8988T (cell line): Measurements from ENCODE around the gene ASNS.
"Not testable (repeated sequence)": the region's sequence is repeated elsewhere in the genome, so short reads cannot be mapped to it uniquely, and the experiment has no call there.

ENCODE experiments used
- DNase-seq: peaks from one replicate; pipeline ENCODE4 v3.0.0; 2011

ASNS gene

GRCh38 chr7:97872025-97872669, at the start of gene ASNS:
ASNS (minus strand) TSS chr7:97872408; CDS start chr7:97869156, 3,252 bp downstream.
- DNase-seq: peak; percentile 49

- DNase-seq: not testable (repeated sequence)
These were observed 49.0 kb upstream of the ASNS start for GRCh38 chr7:97921254-97921653.

GRCh38 chr7:97915267-97915666, 43.1 kb upstream of the ASNS start:
- not testable (repeated sequence) for DNase-seq

GRCh38 chr7:97912294-97912693, 40.1 kb upstream of the ASNS start:
- DNase-seq: not testable (repeated sequence)

GRCh38 chr7:97896893-97897292, 24.7 kb upstream of the ASNS start:
- not testable (repeated sequence) for DNase-seq

GRCh38 chr7:97891721-97892120, 19.5 kb upstream of the ASNS start:
- DNase-seq: not testable (repeated sequence)

- DNase-seq: not testable (repeated sequence)
These were observed 7.3 kb upstream of the ASNS start for GRCh38 chr7:97879527-97879926.

GRCh38 chr7:97874894-97875293, 2.7 kb upstream of the ASNS start:
- not testable (repeated sequence) for DNase-seq

- DNase-seq: no peak
These were observed 1.4 kb upstream of the ASNS start for GRCh38 chr7:97873606-97874005.

GRCh38 chr7:97871659-97872024, 566 bp downstream of the ASNS start:
- no peak for DNase-seq

- DNase-seq: no peak
These were observed 3.4 kb downstream of the ASNS start for GRCh38 chr7:97868788-97869187.

GRCh38 chr7:97868314-97868713, 3.9 kb downstream of the ASNS start:
- no peak for DNase-seq

GRCh38 chr7:97865104-97865503, 7.1 kb downstream of the ASNS start:
- no peak for DNase-seq

- DNase-seq: no peak
These were observed 12.5 kb downstream of the ASNS start for GRCh38 chr7:97859606-97860204.

GRCh38 chr7:97858221-97858620, 14.0 kb downstream of the ASNS start:
- no peak for DNase-seq

- no peak for DNase-seq
These were observed 14.7 kb downstream of the ASNS start for GRCh38 chr7:97857544-97857943.

GRCh38 chr7:97851683-97852082, 20.5 kb downstream of the ASNS start:
- DNase-seq: no peak

GRCh38 chr7:97850262-97851031, 21.8 kb downstream of the ASNS start:
- DNase-seq: not testable (repeated sequence)

GRCh38 chr7:97847791-97848190, 24.4 kb downstream of the ASNS start:
- DNase-seq: no peak

GRCh38 chr7:97846945-97847344, 25.3 kb downstream of the ASNS start:
- no peak for DNase-seq

- DNase-seq: no peak
These were observed 26.5 kb downstream of the ASNS start for GRCh38 chr7:97845622-97846203.

- no peak for DNase-seq
These were observed 28.2 kb downstream of the ASNS start for GRCh38 chr7:97844036-97844435.

GRCh38 chr7:97842772-97843345, 29.3 kb downstream of the ASNS start:
- DNase-seq: no peak
